Kidney epithelial cell (primary cell): ENCODE results near the gene DLX2. TPM values are rescaled to one million over a fixed set of nuclear protein-coding genes. Genes with fewer than 3 reads are reported as not detected.

ENCODE experiments used
- DNase-seq: peaks from one replicate; pipeline ENCODE4 v3.0.0-alpha.2; 2010; ENCODE audit warnings: low read depth
- H3K27me3 ChIP-seq: 2 replicates; pipeline ENCODE4 v1.6.0; 2011; ENCODE audit warnings: low read length; ENCODE audit not compliant: control insufficient read depth, insufficient read depth
- H3K36me3 ChIP-seq: 2 replicates; pipeline ENCODE4 v1.5.1; 2011; ENCODE audit warnings: low read length; ENCODE audit not compliant: control insufficient read depth, insufficient read depth
- H3K4me3 ChIP-seq: 2 replicates; pipeline ENCODE4 v1.5.1; 2011; ENCODE audit warnings: low read depth, mild to moderate bottlenecking, control low read depth, low read length
- CTCF ChIP-seq: IDR thresholded peaks from 2 replicates; pipeline ENCODE4 v1.5.1; 2011; ENCODE audit warnings: mild to moderate bottlenecking, moderate library complexity, low read length, control low read depth, inconsistent platforms; ENCODE audit not compliant: insufficient read depth, poor library complexity, severe bottlenecking
- total RNA-seq: library from RNA; depleted of rRNA; stranded (reverse); fragments of >200 nt; gene quantifications from 2 replicates; pipeline ENCODE4 v1.2.3, GENCODE V29; 2015

DLX2 gene
- total RNA-seq, 1 donor from 2014 or later: 0.08 TPM

GRCh38 chr2:172088245-172089004 is 14.3 kb downstream of the DLX2 start:
- peaks cover 95% of the 10 kb centered on the region for H3K27me3 ChIP-seq

GRCh38 chr2:172087780-172088244 is 14.9 kb downstream of the DLX2 start:
- no peak overlapping the region for H3K4me3 ChIP-seq
- no peak for DNase-seq
- no peak for TF ChIP-seq CTCF
- peaks cover 95% of the 10 kb centered on the region for H3K27me3 ChIP-seq
- H3K36me3 ChIP-seq: no peaks in the 10 kb centered on the region

More at GRCh38 chr2:172088245-172089004, 14.3 kb downstream of the DLX2 start:
- no peak for TF ChIP-seq CTCF
- H3K36me3 ChIP-seq: no peaks in the 10 kb centered on the region
- no peak for DNase-seq
- no peak overlapping the region for H3K4me3 ChIP-seq

- TF ChIP-seq CTCF: no peak
- DNase-seq: no peak
- Histone ChIP-seq H3K27me3 (peaks cover 97% of the 10 kb centered on the region), H3K36me3 (no peaks in the 10 kb centered on the region), H3K4me3 (no peak overlapping the region)
Observed at GRCh38 chr2:172087207-172087779, 15.4 kb downstream of the DLX2 start.

GRCh38 chr2:172086241-172087206 is 16.2 kb downstream of the DLX2 start:
- TF ChIP-seq CTCF: peak; percentile 6
- H3K36me3 ChIP-seq: no peaks in the 10 kb centered on the region
- H3K4me3 ChIP-seq: no peak overlapping the region
- DNase-seq: no peak
- peaks cover 97% of the 10 kb centered on the region for H3K27me3 ChIP-seq

- no peak for DNase-seq
- peaks cover 99% of the 10 kb centered on the region for H3K27me3 ChIP-seq
- no peak for TF ChIP-seq CTCF
Observed at GRCh38 chr2:172085460-172086159, 17.1 kb downstream of the DLX2 start, which contains the start of gene DLX1. Gene DLX1 (plus strand): TSS chr2:172085507. CDS start chr2:172085678, 171 bp downstream.

More at GRCh38 chr2:172085460-172086159, 17.1 kb downstream of the DLX2 start, which contains the start of gene DLX1:
- Histone ChIP-seq H3K4me3 (peak within 1 kb of the TSS; percentile 42), H3K36me3 (no peaks in the 10 kb centered on the region)
